K562 (cell line): Measurements from ENCODE around the gene GRID2IP.

ENCODE experiments used
- CEBPZ ChIP-seq: fragments of 150-350 bp; IDR thresholded peaks from 2 replicates; pipeline ENCODE4 v1.6.1; 2014; ENCODE audit warnings: low read depth, mild to moderate bottlenecking, low read length, borderline replicate concordance
- EP300 ChIP-seq: IDR thresholded peaks from 2 replicates; pipeline ENCODE4 v1.6.1; 2012; ENCODE audit warnings: low read length, improper control_type of control experiment
- NR2C2 ChIP-seq, 2 experiments: fragments of 200-800 bp in 1 of 2; sonication (Bioruptor generic) in 1 of 2; sonication (generic) in 1 of 2; formaldehyde crosslinking in 1 of 2; IDR thresholded peaks; 2 replicates each; pipeline versions ENCODE4 v1.6.1 to v1.8.0; 2016 to 2022; ENCODE audit warnings: mild to moderate bottlenecking in 1 of 2, missing compliant biosample characterization in 1 of 2, missing genetic modification characterization in 1 of 2, missing genetic modification reagents in 1 of 2
- POLR2A ChIP-seq: fragments of 450-650 bp; conservative IDR thresholded peaks from 2 replicates; pipeline ENCODE4 v1.6.1; 2016
- TRIM24 ChIP-seq, 2 experiments: fragments of 450-650 bp; IDR thresholded peaks; 2 replicates each; pipeline ENCODE4 v1.6.1; 2016
- XRCC5 ChIP-seq: fragments of 200-400 bp; formaldehyde crosslinking; IDR thresholded peaks from 2 replicates; pipeline ENCODE4 v1.6.1; 2017; ENCODE audit warnings: low read depth, mild to moderate bottlenecking, low read length
- TF ChIP-seq, protein P1 (sequence below), 2 experiments: fragments of 450-650 bp; formaldehyde crosslinking in 1 of 2; IDR thresholded peaks; 2 replicates each; pipeline versions ENCODE4 v1.4.0 to v1.6.1; 2014 to 2020; ENCODE audit warnings: mild to moderate bottlenecking in 2 of 2, borderline replicate concordance in 1 of 2, low read depth in 1 of 2
- TF ChIP-seq, protein P2 (sequence below): sonication (generic); formaldehyde crosslinking; IDR thresholded peaks from 2 replicates; pipeline ENCODE4 v1.8.1; 2023; ENCODE audit warnings: mild to moderate bottlenecking, missing genetic modification reagents
- TF ChIP-seq, protein P3 (sequence below): sonication (generic); formaldehyde crosslinking; IDR thresholded peaks from 2 replicates; pipeline ENCODE4 v1.8.1; 2022; ENCODE audit warnings: missing genetic modification reagents
- TF ChIP-seq, protein P4 (sequence below): fragments of 450-650 bp; formaldehyde crosslinking; IDR thresholded peaks from 2 replicates; pipeline ENCODE4 v1.4.0; 2022; ENCODE audit warnings: missing genetic modification characterization

- TF ChIP-seq, protein P1, sequence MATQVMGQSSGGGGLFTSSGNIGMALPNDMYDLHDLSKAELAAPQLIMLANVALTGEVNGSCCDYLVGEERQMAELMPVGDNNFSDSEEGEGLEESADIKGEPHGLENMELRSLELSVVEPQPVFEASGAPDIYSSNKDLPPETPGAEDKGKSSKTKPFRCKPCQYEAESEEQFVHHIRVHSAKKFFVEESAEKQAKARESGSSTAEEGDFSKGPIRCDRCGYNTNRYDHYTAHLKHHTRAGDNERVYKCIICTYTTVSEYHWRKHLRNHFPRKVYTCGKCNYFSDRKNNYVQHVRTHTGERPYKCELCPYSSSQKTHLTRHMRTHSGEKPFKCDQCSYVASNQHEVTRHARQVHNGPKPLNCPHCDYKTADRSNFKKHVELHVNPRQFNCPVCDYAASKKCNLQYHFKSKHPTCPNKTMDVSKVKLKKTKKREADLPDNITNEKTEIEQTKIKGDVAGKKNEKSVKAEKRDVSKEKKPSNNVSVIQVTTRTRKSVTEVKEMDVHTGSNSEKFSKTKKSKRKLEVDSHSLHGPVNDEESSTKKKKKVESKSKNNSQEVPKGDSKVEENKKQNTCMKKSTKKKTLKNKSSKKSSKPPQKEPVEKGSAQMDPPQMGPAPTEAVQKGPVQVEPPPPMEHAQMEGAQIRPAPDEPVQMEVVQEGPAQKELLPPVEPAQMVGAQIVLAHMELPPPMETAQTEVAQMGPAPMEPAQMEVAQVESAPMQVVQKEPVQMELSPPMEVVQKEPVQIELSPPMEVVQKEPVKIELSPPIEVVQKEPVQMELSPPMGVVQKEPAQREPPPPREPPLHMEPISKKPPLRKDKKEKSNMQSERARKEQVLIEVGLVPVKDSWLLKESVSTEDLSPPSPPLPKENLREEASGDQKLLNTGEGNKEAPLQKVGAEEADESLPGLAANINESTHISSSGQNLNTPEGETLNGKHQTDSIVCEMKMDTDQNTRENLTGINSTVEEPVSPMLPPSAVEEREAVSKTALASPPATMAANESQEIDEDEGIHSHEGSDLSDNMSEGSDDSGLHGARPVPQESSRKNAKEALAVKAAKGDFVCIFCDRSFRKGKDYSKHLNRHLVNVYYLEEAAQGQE (IDR thresholded peaks at IDR 0.05; ENCODE audit: borderline replicate concordance): no peak
- TF ChIP-seq, protein P1 (CRISPR knock-in tag; IDR thresholded peaks at IDR 0.05; ENCODE audit: low read depth): no peak
- TF ChIP-seq TRIM24 (IDR thresholded peaks at IDR 0.05) (no peak), POLR2A (no peak), NR2C2 (CRISPR knock-in tag; IDR thresholded peaks at IDR 0.05) (no peak), NR2C2 (tag; IDR thresholded peaks at IDR 0.05) (no peak), CEBPZ (no peak), XRCC5 (no peak), EP300 (no peak)
- TF ChIP-seq, protein P2, sequence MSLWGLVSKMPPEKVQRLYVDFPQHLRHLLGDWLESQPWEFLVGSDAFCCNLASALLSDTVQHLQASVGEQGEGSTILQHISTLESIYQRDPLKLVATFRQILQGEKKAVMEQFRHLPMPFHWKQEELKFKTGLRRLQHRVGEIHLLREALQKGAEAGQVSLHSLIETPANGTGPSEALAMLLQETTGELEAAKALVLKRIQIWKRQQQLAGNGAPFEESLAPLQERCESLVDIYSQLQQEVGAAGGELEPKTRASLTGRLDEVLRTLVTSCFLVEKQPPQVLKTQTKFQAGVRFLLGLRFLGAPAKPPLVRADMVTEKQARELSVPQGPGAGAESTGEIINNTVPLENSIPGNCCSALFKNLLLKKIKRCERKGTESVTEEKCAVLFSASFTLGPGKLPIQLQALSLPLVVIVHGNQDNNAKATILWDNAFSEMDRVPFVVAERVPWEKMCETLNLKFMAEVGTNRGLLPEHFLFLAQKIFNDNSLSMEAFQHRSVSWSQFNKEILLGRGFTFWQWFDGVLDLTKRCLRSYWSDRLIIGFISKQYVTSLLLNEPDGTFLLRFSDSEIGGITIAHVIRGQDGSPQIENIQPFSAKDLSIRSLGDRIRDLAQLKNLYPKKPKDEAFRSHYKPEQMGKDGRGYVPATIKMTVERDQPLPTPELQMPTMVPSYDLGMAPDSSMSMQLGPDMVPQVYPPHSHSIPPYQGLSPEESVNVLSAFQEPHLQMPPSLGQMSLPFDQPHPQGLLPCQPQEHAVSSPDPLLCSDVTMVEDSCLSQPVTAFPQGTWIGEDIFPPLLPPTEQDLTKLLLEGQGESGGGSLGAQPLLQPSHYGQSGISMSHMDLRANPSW: no peak
- TF ChIP-seq, protein P3, sequence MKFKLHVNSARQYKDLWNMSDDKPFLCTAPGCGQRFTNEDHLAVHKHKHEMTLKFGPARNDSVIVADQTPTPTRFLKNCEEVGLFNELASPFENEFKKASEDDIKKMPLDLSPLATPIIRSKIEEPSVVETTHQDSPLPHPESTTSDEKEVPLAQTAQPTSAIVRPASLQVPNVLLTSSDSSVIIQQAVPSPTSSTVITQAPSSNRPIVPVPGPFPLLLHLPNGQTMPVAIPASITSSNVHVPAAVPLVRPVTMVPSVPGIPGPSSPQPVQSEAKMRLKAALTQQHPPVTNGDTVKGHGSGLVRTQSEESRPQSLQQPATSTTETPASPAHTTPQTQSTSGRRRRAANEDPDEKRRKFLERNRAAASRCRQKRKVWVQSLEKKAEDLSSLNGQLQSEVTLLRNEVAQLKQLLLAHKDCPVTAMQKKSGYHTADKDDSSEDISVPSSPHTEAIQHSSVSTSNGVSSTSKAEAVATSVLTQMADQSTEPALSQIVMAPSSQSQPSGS (CRISPR knock-in tag): no peak
- TF ChIP-seq, protein P4, sequence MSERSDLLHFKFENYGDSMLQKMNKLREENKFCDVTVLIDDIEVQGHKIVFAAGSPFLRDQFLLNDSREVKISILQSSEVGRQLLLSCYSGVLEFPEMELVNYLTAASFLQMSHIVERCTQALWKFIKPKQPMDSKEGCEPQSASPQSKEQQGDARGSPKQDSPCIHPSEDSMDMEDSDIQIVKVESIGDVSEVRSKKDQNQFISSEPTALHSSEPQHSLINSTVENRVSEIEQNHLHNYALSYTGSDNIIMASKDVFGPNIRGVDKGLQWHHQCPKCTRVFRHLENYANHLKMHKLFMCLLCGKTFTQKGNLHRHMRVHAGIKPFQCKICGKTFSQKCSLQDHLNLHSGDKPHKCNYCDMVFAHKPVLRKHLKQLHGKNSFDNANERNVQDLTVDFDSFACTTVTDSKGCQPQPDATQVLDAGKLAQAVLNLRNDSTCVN (CRISPR knock-in tag): no peak
Observed at GRCh38 chr7:6542368-6542767, 8.9 kb downstream of the GRID2IP start.
